GM12864 (cell line): Measurements from ENCODE around the gene HNF1A.

ENCODE experiments used
- DNase-seq: peaks from one replicate; pipeline ENCODE4 v3.0.0-alpha.2; 2011; ENCODE audit warnings: low read depth
- H3K4me3 ChIP-seq: 2 replicates; pipeline ENCODE4 v1.5.1; 2011; ENCODE audit warnings: mild to moderate bottlenecking, low read depth, low read length, control low read depth
- CTCF ChIP-seq: IDR thresholded peaks from 2 replicates; pipeline ENCODE4 v1.5.1; 2011; ENCODE audit warnings: low read depth, mild to moderate bottlenecking, moderate library complexity, low read length, control low read depth, inconsistent platforms; ENCODE audit errors: missing control alignments

HNF1A gene

DNA sequence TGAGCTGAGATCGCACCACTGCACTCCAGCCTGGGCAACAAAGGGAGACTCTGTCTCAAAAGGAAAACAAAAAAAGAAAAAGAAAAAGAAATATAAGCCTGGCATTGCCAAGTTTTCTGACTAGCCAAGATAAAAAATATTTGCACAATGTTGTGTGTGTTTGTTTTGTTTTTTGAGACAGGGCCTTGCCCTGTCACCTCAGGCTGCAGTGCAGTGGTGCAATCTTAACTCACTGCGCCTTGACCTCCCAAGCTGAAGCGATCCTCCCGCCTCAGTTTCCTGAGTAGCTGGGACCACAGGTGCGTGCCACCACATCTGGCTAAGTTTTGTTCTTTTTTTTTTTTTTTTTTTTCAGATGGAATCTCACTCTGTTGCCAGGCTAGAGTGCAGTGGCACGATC is 43.4 kb downstream of the HNF1A start:
- no peak for DNase-seq
- H3K4me3 ChIP-seq, result no peak overlapping the region
- no peak for TF ChIP-seq CTCF

DNA sequence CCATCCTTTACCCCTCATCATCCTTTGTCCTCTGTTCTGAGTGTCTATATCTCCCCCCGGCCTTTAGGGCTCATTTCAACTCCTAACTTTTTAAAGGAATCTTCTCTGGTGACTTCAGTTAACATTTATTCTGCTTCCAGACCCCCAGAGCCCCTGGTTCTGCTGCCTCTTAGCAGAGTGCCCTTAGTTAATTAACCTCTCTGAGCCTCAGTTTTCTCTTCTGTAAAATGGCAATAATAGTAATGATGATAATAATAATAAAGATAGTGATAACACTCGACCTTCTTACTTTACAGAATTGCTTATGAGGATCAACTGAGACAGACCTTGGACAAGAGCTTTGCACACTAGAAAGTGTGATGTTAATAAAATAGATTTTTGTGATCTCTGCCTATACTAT is 44.4 kb downstream of the HNF1A start:
- no peak for TF ChIP-seq CTCF
- no peak for DNase-seq
- no peak overlapping the region for H3K4me3 ChIP-seq

GRCh38 chr12:121023799-121024198 is 45.5 kb downstream of the HNF1A start:
- no peak for TF ChIP-seq CTCF

DNA sequence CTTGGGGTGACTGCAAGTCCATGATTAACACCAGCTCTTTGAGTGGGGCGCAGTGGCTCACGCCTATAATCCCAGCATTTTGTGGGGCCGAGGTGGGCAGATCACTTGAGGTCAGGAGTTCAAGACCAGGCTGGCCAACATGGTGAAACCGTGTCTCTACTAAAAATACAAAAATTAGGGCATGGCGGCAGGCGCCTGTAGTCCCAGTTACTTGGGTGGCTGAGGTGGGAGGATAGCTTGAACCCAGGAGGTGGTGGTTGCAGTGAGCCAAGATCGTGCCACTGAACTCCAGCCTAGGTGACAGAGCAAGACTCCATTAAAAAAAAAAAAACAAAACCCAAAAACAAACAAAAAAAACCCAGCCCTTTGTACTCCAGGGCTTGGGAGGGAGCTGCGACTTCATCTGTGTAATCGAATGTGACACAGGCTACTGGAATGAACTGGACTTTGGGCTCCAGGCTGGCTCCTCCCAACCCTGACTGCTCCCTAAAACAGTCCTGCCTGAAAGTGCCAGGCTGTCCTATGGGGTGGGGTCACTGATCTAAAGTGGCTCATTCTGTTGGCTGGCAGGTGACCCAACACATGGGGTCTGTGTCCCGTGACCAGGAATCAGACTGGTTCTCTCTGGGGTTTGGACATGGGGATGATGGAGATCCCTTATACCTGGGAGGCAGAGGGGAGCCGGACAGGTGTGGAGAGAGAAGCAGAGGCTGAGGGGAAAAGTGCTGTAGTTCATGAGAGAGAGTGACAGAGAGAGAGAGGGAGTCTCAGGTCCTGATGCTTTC is 47.3 kb downstream of the HNF1A start:
- DNase-seq, result no peak
- H3K4me3 ChIP-seq, result no peak overlapping the region
- TF ChIP-seq CTCF, result no peak

More at GRCh38 chr12:121023799-121024198, 45.5 kb downstream of the HNF1A start:
- no peak for DNase-seq
- H3K4me3 ChIP-seq, result no peak overlapping the region

DNA sequence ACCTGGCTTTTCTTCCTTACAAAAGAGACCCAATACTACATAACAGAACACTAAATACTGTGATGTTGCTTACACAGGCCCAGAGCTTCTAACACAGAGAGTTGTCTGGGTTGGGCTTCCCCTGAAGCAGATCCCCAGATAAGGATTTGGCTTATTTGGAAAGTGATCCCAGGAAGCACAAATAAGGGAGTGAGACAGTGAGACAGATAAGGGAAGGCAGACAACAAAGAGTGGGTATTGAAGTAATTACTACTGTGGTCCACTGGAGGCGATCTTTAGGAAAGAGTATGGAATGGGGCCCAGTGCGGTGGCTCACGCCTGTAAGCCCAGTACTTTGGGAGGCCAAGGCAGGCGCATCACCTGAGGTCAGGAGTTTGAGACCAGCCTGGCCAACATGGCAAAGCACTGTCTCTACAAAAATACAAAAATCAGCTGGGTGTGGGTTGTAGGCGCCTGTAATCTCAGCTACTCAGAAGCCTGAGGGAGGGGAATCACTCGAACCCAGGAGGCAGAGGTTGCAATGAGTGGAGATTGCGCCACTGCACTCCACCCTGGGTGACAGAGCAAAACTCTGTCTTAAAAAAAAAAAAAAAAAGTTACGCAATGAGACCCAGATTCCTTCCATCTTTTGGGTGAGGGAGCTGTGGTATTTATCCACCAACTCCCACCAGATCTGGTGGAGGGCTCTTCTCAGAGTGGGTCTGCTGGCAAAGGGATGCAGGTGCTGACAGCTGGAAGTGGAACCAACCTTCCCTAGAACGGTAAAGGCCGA is 48.1 kb downstream of the HNF1A start:
- H3K4me3 ChIP-seq, result no peak overlapping the region
- no peak for DNase-seq
- peak; percentile 11 for TF ChIP-seq CTCF

GRCh38 chr12:121030576-121031212 is 52.4 kb downstream of the HNF1A start:
- TF ChIP-seq CTCF, result no peak
- no peak overlapping the region for H3K4me3 ChIP-seq
- no peak for DNase-seq
